GM10847 (cell line): ENCODE measurements around the gene ESF1.

Experiments
- POLR2A ChIP-seq: IDR thresholded peaks from 2 replicates; pipeline ENCODE4 v1.6.1; 2011; ENCODE audit not compliant: insufficient read length; ENCODE audit errors: extremely low read depth

ESF1 gene

GRCh38 chr20:13771853-13772453, 12.8 kb downstream of the ESF1 start:
- TF ChIP-seq POLR2A: no peak

DNA sequence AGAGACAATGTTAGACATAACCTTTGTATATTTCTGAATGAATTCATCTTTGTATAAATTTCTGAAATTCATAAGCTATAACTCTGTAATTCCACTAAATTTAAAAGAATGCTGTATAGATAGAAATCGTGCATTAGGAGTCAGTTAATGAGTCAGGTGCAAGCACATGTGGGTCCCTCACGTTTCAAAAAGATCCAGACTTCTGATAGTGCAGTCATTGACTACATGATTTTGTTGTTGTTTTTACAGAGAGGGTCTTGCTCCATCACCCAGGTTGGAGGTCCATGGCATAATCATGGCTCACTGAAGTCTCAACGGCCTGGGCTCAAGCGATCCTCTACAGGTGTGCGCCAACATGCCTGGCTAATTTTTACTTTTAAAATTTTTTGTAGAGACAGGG, 14.6 kb downstream of the ESF1 start:
- no peak for TF ChIP-seq POLR2A

DNA sequence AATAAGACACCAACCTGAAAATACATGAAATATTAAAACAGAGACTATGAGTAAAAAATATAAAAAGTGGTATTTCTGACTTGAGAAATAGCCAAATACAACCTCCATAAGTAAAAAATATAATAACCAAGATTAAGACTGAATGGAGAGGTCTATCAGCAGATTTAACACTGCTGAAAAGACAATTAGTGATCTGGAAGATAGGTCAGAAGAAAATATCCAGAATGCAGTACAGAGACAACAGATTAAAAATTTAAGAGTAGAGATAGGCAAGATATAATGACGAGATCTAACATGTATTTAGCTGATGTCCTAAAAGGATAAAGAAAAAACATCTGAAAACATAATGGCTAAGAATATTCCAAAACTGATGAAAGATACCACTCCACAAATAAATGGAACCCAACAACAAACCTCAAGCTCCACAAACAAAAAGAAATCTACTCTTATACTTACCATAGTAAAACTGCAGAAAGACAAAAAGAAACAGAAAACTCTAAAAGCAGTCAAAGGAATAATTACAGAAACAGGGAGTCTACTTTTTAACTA, 18.8 kb downstream of the ESF1 start:
- no peak for TF ChIP-seq POLR2A

DNA sequence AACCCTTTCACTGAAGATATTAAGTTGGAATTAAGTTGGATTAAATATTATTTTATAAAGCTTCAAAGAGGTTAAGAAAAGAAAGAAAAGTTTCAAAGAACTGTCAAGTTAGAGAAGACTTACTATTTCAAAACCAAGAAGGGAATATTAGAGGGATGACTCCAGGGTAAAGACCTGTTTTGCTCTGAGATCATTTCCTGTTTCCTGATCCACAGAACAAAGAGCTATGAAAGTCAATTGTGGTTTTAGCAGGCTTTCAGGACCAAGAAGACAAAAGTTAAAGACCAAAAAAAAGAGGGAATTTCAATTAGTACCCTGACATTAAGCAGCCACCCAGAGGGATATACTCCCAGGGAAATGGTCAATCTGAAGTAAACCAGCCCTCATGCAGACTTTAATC, 19.4 kb downstream of the ESF1 start:
- no peak for TF ChIP-seq POLR2A

DNA sequence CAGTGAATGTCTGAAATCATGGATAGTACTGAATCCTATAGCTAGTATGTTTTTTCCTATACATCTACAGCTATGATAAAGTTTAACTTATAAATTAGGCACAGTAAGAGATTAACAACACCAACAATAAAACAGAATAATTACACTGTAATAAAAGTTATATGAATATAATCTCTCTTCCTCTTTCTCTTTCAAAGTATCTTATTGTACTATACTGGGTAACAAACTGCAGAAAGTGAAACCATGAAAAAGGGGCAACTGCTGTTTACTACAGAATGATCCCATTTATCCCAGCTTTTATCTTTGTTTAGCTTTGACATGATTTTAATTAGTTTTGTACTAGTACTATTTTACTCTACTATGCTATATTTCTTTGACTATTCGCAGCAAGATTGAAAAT, 25.8 kb downstream of the ESF1 start:
- no peak for TF ChIP-seq POLR2A

DNA sequence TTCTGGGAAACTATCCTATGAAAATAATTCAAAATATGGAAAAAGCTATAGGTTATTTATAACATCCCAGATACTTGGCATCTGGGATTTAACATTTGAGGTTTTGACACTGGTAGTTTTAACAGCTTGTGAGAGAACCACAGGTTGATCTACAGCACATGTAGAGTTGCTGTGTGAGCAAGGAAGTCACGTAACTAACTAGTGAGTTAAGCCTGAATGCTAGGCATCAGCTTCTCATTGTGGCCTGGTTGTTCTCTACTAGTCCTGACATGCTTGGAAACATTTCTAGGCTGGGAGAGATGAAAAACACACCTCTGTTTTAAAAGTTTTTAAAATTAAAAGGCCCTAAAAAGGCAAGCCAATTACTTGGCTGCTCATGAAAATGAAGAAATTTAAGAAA, 28.2 kb downstream of the ESF1 start:
- no peak for TF ChIP-seq POLR2A

DNA sequence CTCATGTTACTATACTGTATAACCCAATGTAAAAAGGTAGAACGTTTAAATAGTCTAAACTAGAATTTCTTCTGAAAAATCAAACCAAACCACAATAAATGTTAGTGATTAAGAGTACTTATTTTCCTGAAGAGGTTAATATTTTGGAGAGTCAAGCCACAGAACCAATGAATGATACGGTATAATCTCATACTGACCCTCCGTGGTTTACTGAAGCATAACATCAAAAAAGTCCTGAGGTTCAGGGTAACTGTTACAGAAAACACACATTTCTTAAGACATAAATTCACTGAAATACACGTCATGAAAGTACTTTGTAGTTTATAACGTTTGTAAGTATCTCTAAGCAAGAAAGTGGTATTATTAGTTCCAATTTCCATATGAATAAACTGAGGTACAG, 28.9 kb downstream of the ESF1 start:
- no peak for TF ChIP-seq POLR2A

DNA sequence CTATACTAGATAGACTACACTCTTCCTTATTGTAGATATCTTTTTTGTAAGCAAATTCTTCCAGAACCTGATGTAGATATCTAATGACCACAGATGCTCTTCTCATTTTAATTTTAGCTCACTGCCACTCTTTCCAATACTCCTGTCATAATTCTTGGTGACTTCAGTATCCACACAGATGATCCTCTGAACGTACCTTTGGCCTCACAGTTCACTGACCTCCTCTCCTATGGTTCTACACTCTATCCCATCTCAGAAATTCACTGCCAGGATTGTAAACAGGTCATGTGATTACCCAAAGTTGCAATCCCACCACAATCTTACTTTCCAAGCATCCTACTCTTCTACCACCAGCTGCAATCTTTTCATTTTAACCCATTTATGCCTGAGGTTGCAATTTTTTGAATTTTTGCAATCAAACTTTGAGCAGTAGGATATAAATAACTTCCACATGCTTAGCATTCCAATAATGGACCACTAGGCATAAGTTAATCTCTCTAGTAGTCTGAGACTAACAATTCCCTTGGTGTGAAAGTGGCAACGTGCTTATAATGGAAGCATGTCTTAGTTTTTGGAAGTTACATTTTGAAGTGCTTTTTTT, 31.2 kb downstream of the ESF1 start:
- TF ChIP-seq POLR2A: no peak

GRCh38 chr20:13749811-13750210, 34.9 kb downstream of the ESF1 start:
- TF ChIP-seq POLR2A: no peak

- TF ChIP-seq POLR2A: no peak
Measured at GRCh38 chr20:13745784-13746183, 38.9 kb downstream of the ESF1 start.

DNA sequence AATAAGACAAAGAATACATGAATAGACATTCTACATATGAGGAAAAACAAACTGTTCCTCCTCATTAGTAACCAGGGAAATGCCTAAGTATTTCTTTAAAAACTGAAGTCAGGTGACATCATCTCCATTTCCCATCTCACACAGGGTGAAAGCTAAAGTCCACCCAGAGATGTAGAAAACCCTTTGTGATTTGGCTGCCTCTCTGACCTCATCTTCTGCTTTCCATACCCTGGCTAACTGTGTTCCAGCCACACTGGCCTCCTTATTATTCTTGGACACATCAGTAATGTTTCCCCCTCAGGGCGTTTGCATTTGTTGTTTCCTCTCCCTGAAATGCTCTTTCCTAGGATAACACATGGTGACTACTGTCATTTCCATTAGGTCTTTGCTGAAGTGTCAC, 40.4 kb downstream of the ESF1 start:
- TF ChIP-seq POLR2A: no peak

DNA sequence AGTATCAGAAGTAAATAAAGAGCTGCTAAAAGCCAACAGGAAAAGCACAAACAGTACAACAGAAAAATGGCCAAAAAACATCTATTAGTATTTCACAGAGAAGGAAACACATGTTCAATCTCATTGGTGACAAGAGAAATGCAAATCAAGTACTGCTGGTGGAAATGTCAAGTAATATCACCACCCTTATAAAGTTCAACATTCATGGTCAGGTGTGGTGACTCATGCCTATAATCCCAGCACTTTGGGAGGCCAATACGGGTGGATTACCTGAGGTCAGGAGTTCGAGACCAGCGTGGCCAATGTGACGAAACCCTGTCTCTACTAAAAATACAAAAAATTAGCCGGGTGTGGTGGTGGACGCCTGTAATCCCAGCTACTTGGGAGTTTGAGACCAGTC, 42.8 kb downstream of the ESF1 start:
- TF ChIP-seq POLR2A: no peak

GRCh38 chr20:13739731-13740649, 44.7 kb downstream of the ESF1 start:
- TF ChIP-seq POLR2A: no peak

- TF ChIP-seq POLR2A: no peak
Measured at GRCh38 chr20:13736436-13737191, 48.1 kb downstream of the ESF1 start.

DNA sequence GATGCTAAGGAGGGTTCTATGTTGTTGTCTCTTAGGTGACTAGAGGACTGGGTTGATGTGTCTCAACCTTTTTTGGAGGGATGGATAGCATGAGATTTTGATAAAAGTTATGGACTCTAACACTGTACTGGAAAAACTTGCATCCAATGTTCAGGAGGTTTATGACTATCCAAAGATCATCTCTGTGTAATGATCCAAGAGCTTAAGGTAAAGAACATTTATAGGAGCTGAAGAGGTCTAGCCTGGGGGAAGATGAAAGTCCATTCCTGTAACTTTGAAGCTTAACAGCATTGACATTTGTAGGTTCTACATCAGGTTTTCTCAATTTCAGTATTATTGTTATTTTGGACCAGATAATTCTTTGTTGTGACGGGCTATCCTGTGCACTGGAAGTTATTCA, 48.9 kb downstream of the ESF1 start:
- TF ChIP-seq POLR2A: no peak
